RWPE1 (cell line): Measurements from ENCODE around the gene IRAK3.

ENCODE experiments used
- CTCF ChIA-PET: fragments of 350-600 bp; sonication (Branson Sonifier 250); formaldehyde crosslinking; extraction: SDS; loops from one replicate; lab custom pipeline; 2021; lab: Yijun Ruan, JAX
- POLR2A ChIA-PET: fragments of 400-600 bp; formaldehyde crosslinking; extraction: SDS; loops from one replicate; lab custom pipeline; 2020; ENCODE audit warnings: antibody characterized with exemption; ENCODE audit not compliant: low non-redundant PET; lab: Yijun Ruan, JAX
- DNase-seq: peaks from one replicate; pipeline ENCODE4 v3.0.0; 2012; ENCODE audit warnings: low spot score
- H3K27ac ChIP-seq: fragments of 450-650 bp; 2 replicates; pipeline ENCODE4 v1.5.1; 2017
- TF ChIP-seq, protein P1 (sequence below): fragments of 450-650 bp; conservative IDR thresholded peaks from 2 replicates; pipeline ENCODE4 v1.5.1; 2017; ENCODE audit warnings: low read depth, mild to moderate bottlenecking

IRAK3 gene

DNA sequence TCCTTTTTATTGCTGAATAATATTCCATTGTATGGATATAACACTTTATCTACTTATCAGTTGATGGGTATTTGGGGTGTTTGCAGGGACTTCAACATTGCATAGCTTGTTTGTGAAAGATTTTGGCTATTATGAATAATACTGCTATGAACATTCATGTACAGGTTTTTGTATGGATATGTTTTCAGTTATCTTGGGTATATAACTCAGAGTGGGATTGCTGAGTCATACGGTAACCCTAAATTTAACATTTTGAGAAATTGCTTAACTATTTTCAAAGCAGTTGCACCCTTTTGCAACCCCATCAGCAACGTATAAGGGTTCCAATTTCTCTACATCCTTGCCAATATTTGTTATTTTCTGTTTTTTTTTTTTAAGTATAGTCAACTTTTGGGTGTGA lies 86.0 kb downstream of the IRAK3 start:
- ChIA-PET POLR2A (no interaction called here), CTCF (interaction anchor here (0.6 kb wide), 1 partner anchor 45 kb away, joined by 4 read pairs; no protein-coding TSS in a partner anchor)
- TF ChIP-seq, protein P1, sequence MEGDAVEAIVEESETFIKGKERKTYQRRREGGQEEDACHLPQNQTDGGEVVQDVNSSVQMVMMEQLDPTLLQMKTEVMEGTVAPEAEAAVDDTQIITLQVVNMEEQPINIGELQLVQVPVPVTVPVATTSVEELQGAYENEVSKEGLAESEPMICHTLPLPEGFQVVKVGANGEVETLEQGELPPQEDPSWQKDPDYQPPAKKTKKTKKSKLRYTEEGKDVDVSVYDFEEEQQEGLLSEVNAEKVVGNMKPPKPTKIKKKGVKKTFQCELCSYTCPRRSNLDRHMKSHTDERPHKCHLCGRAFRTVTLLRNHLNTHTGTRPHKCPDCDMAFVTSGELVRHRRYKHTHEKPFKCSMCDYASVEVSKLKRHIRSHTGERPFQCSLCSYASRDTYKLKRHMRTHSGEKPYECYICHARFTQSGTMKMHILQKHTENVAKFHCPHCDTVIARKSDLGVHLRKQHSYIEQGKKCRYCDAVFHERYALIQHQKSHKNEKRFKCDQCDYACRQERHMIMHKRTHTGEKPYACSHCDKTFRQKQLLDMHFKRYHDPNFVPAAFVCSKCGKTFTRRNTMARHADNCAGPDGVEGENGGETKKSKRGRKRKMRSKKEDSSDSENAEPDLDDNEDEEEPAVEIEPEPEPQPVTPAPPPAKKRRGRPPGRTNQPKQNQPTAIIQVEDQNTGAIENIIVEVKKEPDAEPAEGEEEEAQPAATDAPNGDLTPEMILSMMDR: no peak
- DNase-seq: no peak
- H3K27ac ChIP-seq: no peak overlapping the region

DNA sequence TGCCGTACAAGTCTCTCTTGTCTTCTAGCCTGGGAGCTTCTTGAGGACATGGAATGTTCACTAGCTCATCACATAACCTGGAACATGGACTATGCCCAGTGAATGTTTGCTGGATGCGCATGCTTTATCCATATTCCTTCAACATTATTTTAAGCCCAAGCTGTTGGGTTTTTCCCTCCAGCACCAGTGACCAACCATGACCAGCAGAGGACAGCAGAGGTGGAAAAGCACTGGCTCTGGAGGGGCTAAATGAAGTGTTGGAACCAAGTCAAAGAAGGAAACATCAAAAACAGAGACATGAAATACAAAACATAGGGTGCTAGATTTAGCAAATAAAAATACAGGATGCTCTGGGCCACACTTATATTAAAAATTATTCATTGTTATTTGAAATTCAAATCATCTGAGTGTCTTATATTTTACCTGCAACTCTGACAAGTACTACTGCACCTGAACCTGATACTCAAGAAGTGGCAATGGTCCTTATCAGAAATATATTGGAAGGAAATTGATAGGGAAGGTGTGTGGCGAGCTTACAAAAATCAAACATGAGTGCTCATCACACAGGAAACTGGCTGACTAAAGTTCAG lies 90.2 kb downstream of the IRAK3 start:
- peak; percentile 21 for DNase-seq
- CTCF ChIA-PET: interaction anchor here (0.5 to 1.1 kb wide), 5 partner anchors 110 to 1302 kb away, joined by 3 to 5 read pairs (median 3); partner anchors contain the start of gene TMBIM4
- POLR2A ChIA-PET: no interaction called here
- H3K27ac ChIP-seq: no peak overlapping the region
- TF ChIP-seq, protein P1: peak; percentile 14; the same call in 1 of the 2 replicates

DNA sequence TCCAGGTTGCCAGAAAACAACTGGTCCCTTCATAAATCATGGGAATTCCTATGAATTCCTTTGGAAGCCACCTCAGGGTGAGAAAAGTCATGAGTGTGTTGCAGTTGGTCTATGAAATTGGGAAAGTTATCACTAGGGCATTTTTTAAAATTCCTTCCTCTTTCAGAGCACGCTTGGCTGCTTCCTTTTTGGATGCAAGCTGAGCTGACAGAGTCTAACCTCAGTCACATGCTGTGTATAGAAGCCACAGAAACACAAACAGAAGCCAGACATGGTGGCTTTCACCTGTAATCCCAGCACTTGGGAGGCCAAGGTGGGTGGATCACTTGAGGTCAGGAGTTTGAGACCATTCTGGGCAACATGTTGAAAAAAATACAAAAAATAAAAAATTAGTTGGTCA lies 91.5 kb downstream of the IRAK3 start:
- no peak overlapping the region for H3K27ac ChIP-seq
- ChIA-PET CTCF (no interaction called here), POLR2A (interaction anchor here (0.7 kb wide), 1 partner anchor 79 kb away, joined by 3 read pairs; no protein-coding TSS in a partner anchor)
- TF ChIP-seq, protein P1: no peak
- no peak for DNase-seq

DNA sequence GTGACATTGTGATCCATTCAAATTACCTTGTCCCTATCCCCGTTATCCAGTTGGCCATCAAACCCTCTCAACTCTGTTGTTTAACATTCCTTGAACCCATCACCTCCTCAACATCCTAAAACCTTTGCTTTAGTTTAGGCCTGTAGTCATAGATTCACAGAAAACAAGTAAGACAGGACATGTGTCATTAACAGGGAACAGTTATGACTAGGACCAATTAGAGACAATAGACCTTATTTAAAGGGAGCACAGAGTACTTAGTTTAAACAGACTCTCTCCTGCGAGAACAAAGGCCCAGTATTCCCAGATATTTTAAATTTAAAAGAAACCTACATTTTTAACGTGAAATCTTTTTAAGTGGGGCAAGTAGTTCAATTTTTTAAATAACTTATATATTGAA lies 93.2 kb downstream of the IRAK3 start:
- ChIA-PET CTCF (no interaction called here), POLR2A (no interaction called here)
- H3K27ac ChIP-seq: no peak overlapping the region
- DNase-seq: no peak
- TF ChIP-seq, protein P1: no peak

DNA sequence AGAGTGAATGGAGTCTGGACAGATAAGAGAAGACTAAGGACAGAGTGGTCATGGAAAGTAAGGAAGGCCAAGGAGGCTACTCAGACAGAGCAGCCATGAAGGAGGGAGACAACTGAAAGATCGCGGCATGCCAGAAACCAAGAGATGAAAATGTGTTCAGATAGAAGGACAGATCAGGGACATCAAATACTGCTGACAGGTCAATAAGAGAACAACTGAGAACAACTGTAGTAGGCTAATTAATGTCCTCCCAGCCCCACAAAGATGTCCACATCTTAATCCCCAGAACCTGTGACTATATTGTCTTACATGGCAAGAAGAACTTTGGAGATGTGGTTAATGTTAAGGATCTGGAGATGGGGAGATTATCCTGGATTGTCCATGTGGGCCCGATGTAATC lies 98.3 kb downstream of the IRAK3 start:
- H3K27ac ChIP-seq: no peak overlapping the region
- CTCF ChIA-PET: no interaction called here
- TF ChIP-seq, protein P1: no peak
- POLR2A ChIA-PET: no interaction called here
- DNase-seq: no peak

DNA sequence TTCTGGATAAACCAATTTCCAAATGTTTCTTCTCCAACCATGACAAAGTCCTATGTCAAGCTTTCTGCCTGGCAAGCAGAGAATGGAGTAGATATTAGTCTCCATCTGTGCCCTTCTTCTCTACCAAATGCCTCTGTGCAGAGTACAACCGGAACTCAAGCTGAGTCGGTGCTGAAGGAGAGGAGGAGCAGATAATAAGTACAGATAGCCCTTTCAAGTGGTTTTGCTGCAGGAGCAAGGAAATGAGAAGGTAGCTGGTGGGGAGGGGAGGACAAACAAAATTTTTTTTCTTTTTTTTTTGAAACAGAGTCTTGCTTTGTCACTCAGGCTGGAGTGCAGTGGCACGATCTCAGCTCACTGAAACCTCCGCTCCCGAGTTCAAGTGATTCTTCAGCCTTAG lies 99.1 kb downstream of the IRAK3 start:
- DNase-seq: no peak
- TF ChIP-seq, protein P1: no peak
- H3K27ac ChIP-seq: no peak overlapping the region
- CTCF ChIA-PET: no interaction called here
- POLR2A ChIA-PET: no interaction called here
